ENCODE measurements around the gene CACNA2D3. TPM values are rescaled to one million over a fixed set of nuclear protein-coding genes. Genes with fewer than 3 reads are reported as not detected.

The CACNA2D3 gene
- total RNA-seq, 1 donor from 2014 or later = 0.70 TPM

- no peak overlapping the region for H2AFZ ChIP-seq (ENCODE audit: low read depth, low read length)
Measured at GRCh38 chr3:54954521-54954920, 832.2 kb downstream of the CACNA2D3 start.

GRCh38 chr3:54955496-54955895 lies 833.1 kb downstream of the CACNA2D3 start:
- FAIRE-seq (no peak), DNase-seq (ENCODE audit: low read depth) (no peak)
- Histone ChIP-seq H3K4me3 (ENCODE audit: insufficient read depth, low read depth, low read length) (no peak overlapping the region), H3K4me2 (ENCODE audit: low read length) (no peak overlapping the region), H3K79me2 (ENCODE audit: insufficient read depth, low read length) (no peaks in the 10 kb centered on the region), H3K4me1 (ENCODE audit: insufficient read depth, low read length) (peaks cover 37% of the 10 kb centered on the region), H3K27ac (ENCODE audit: low read depth, low read length) (peak overlapping the region; percentile 97), H3K9me3 (ENCODE audit: insufficient read depth, low read depth, low read length) (no peaks in the 10 kb centered on the region), H2AFZ (ENCODE audit: low read depth, low read length) (no peak overlapping the region), H3K9ac (ENCODE audit: low read length) (no peak overlapping the region), H3K36me3 (ENCODE audit: insufficient read depth, low read length) (no peaks in the 10 kb centered on the region), H3K27me3 (ENCODE audit: insufficient read depth, low read length) (no peaks in the 10 kb centered on the region), H4K20me1 (ENCODE audit: insufficient read depth, low read length) (no peaks in the 10 kb centered on the region)
- Mint-ChIP-seq H3K27me3 (ENCODE audit: low read depth, unreplicated experiment) (no peaks in the 10 kb centered on the region), H3K4me3 (ENCODE audit: unreplicated experiment) (no peak overlapping the region), H3K27ac (ENCODE audit: unreplicated experiment) (no peak overlapping the region), H3K36me3 (ENCODE audit: low read depth, unreplicated experiment) (no peaks in the 10 kb centered on the region), H3K9me3 (ENCODE audit: unreplicated experiment) (no peaks in the 10 kb centered on the region), H3K4me1 (ENCODE audit: low read depth, unreplicated experiment) (peaks cover 30% of the 10 kb centered on the region)
- no peak for TF ChIP-seq CTCF (IDR thresholded peaks at IDR 0.05; ENCODE audit: insufficient read depth, low read depth, low read length)
- no peak for TF ChIP-seq EZH2 (IDR thresholded peaks at IDR 0.05; ENCODE audit: insufficient read depth, low read length)

More at GRCh38 chr3:54954521-54954920, 832.2 kb downstream of the CACNA2D3 start:
- Histone ChIP-seq H3K79me2 (ENCODE audit: insufficient read depth, low read length) (no peaks in the 10 kb centered on the region), H3K9me3 (ENCODE audit: insufficient read depth, low read depth, low read length) (no peaks in the 10 kb centered on the region), H3K4me2 (ENCODE audit: low read length) (peak overlapping the region; percentile 59), H3K27me3 (ENCODE audit: insufficient read depth, low read length) (no peaks in the 10 kb centered on the region), H3K4me3 (ENCODE audit: insufficient read depth, low read depth, low read length) (no peak overlapping the region), H3K9ac (ENCODE audit: low read length) (peak overlapping the region; percentile 84), H3K27ac (ENCODE audit: low read depth, low read length) (peak overlapping the region; percentile 97), H3K4me1 (ENCODE audit: insufficient read depth, low read length) (peaks cover 41% of the 10 kb centered on the region), H4K20me1 (ENCODE audit: insufficient read depth, low read length) (no peaks in the 10 kb centered on the region), H3K36me3 (ENCODE audit: insufficient read depth, low read length) (no peaks in the 10 kb centered on the region)
- peak overlapping the region; percentile 56 for H3K27ac Mint-ChIP-seq (ENCODE audit: unreplicated experiment)
- no peak for TF ChIP-seq CTCF (IDR thresholded peaks at IDR 0.05; ENCODE audit: insufficient read depth, low read depth, low read length)
- TF ChIP-seq EZH2 (IDR thresholded peaks at IDR 0.05; ENCODE audit: insufficient read depth, low read length) = no peak
- FAIRE-seq (no peak), DNase-seq (ENCODE audit: low read depth) (peak; percentile 23)
- H3K9me3 Mint-ChIP-seq (ENCODE audit: unreplicated experiment) = no peaks in the 10 kb centered on the region
- H3K36me3 Mint-ChIP-seq (ENCODE audit: low read depth, unreplicated experiment) = no peaks in the 10 kb centered on the region
- no peak overlapping the region for H3K4me3 Mint-ChIP-seq (ENCODE audit: unreplicated experiment)
- H3K27me3 Mint-ChIP-seq (ENCODE audit: low read depth, unreplicated experiment) = no peaks in the 10 kb centered on the region
- H3K4me1 Mint-ChIP-seq (ENCODE audit: low read depth, unreplicated experiment) = peaks cover 32% of the 10 kb centered on the region

GRCh38 chr3:54955941-54956340 lies 833.6 kb downstream of the CACNA2D3 start:
- no peaks in the 10 kb centered on the region for H4K20me1 ChIP-seq (ENCODE audit: insufficient read depth, low read length)
- FAIRE-seq (no peak), DNase-seq (ENCODE audit: low read depth) (no peak)
- H2AFZ ChIP-seq (ENCODE audit: low read depth, low read length) = no peak overlapping the region
- no peak overlapping the region for H3K4me2 ChIP-seq (ENCODE audit: low read length)
- TF ChIP-seq CTCF (IDR thresholded peaks at IDR 0.05; ENCODE audit: insufficient read depth, low read depth, low read length) (no peak), EZH2 (IDR thresholded peaks at IDR 0.05; ENCODE audit: insufficient read depth, low read length) (no peak)
- Mint-ChIP-seq H3K4me1 (ENCODE audit: low read depth, unreplicated experiment) (peaks cover 30% of the 10 kb centered on the region), H3K4me3 (ENCODE audit: unreplicated experiment) (no peak overlapping the region), H3K9me3 (ENCODE audit: unreplicated experiment) (no peaks in the 10 kb centered on the region), H3K27me3 (ENCODE audit: low read depth, unreplicated experiment) (no peaks in the 10 kb centered on the region), H3K36me3 (ENCODE audit: low read depth, unreplicated experiment) (no peaks in the 10 kb centered on the region), H3K27ac (ENCODE audit: unreplicated experiment) (no peak overlapping the region)
- no peaks in the 10 kb centered on the region for H3K79me2 ChIP-seq (ENCODE audit: insufficient read depth, low read length)
- H3K27ac ChIP-seq (ENCODE audit: low read depth, low read length) = no peak overlapping the region
- H3K27me3 ChIP-seq (ENCODE audit: insufficient read depth, low read length) = no peaks in the 10 kb centered on the region
- H3K4me1 ChIP-seq (ENCODE audit: insufficient read depth, low read length) = peaks cover 38% of the 10 kb centered on the region
- H3K9me3 ChIP-seq (ENCODE audit: insufficient read depth, low read depth, low read length) = no peaks in the 10 kb centered on the region
- no peaks in the 10 kb centered on the region for H3K36me3 ChIP-seq (ENCODE audit: insufficient read depth, low read length)
- no peak overlapping the region for H3K4me3 ChIP-seq (ENCODE audit: insufficient read depth, low read depth, low read length)
- H3K9ac ChIP-seq (ENCODE audit: low read length) = no peak overlapping the region
